H1 (cell line): ENCODE results near the gene CENPF. TPM values are rescaled to one million over a fixed set of nuclear protein-coding genes. Genes with fewer than 3 reads are reported as not detected.
"Not testable (repeated sequence)": the region's sequence is repeated elsewhere in the genome, so short reads cannot be mapped to it uniquely, and the experiment has no call there.

Experiments used
- CTCF ChIA-PET: fragments of 300-600 bp; sonication (Branson Sonifier 250); formaldehyde crosslinking; loops from one replicate; lab custom pipeline; 2021; ENCODE audit not compliant: partially characterized antibody; lab: Charles Lee
- POLR2A ChIA-PET: fragments of 300-600 bp; sonication (Branson Sonifier 250); formaldehyde crosslinking; loops from one replicate; lab custom pipeline; 2021; ENCODE audit warnings: inconsistent platforms; ENCODE audit not compliant: partially characterized antibody; lab: Charles Lee
- DNase-seq, 2 experiments: peaks; one replicate each; pipeline versions ENCODE4 v3.0.0 to v3.0.0-alpha.2; 2010 to 2022; ENCODE audit warnings: low spot score in 2 of 2, low read depth in 1 of 2, mixed read lengths in 1 of 2
- FAIRE-seq: peaks from 2 replicates; lab custom pipeline; 2011; peaks lifted over from hg19 to GRCh38; lab: Jason Lieb, UNC
- H2AFZ ChIP-seq: 2 replicates; pipeline ENCODE4 v1.8.1; 2012; ENCODE audit warnings: low read length, inconsistent platforms
- H2AK5ac ChIP-seq: 2 replicates; pipeline ENCODE4 v1.6.1; 2013; ENCODE audit warnings: low read depth, low read length
- H2BK120ac ChIP-seq: replicated peaks from 2 replicates; pipeline ENCODE3; 2013; ENCODE audit warnings: low read depth, low read length, inconsistent platforms
- H2BK12ac ChIP-seq: 2 replicates; pipeline ENCODE4 v1.6.1; 2013; ENCODE audit warnings: low read depth, low read length
- H2BK15ac ChIP-seq: 2 replicates; pipeline ENCODE4 v1.6.1; 2013; ENCODE audit warnings: low read length
- H2BK20ac ChIP-seq: 2 replicates; pipeline ENCODE4 v1.6.1; 2013; ENCODE audit warnings: low read length
- H2BK5ac ChIP-seq: 2 replicates; pipeline ENCODE4 v1.6.1; 2013; ENCODE audit warnings: low read depth, low read length
- H3K14ac ChIP-seq: 2 replicates; pipeline ENCODE4 v1.6.1; 2013; ENCODE audit warnings: inconsistent platforms; ENCODE audit not compliant: insufficient read length
- H3K18ac ChIP-seq: 2 replicates; pipeline ENCODE4 v1.6.1; 2013; ENCODE audit warnings: low read length; ENCODE audit errors: extremely low read depth
- H3K23ac ChIP-seq: 2 replicates; pipeline ENCODE4 v1.6.1; 2013; ENCODE audit warnings: inconsistent platforms; ENCODE audit not compliant: insufficient read length
- H3K23me2 ChIP-seq: 2 replicates; pipeline ENCODE4 v1.6.1; 2013; ENCODE audit warnings: low read depth, low read length
- H3K27ac ChIP-seq: 2 replicates; pipeline ENCODE4 v1.6.1; 2011; ENCODE audit warnings: low read depth, low read length, inconsistent platforms
- H3K27me3 ChIP-seq, 4 experiments: replicated peaks in 1 of 4; 1 replicate in 1 of 4; 2 replicates in 3 of 4; pipeline versions ENCODE4 v1.6.1 to v1.8.1; 2011 to 2013; ENCODE audit warnings: low read length in 3 of 4, mild to moderate bottlenecking in 3 of 4, inconsistent platforms in 2 of 4, mixed read lengths in 2 of 4, moderate library complexity in 1 of 4; ENCODE audit not compliant: control insufficient read depth in 3 of 4, insufficient read depth in 3 of 4; ENCODE audit errors: extremely low read depth in 1 of 4
- H3K36me3 ChIP-seq, 4 experiments: 2 replicates each; pipeline versions ENCODE4 v1.6.1 to v1.8.1; 2011 to 2013; ENCODE audit warnings: mild to moderate bottlenecking in 4 of 4, low read length in 3 of 4, moderate library complexity in 2 of 4, control low read depth in 1 of 4, inconsistent platforms in 1 of 4; ENCODE audit not compliant: insufficient read depth in 4 of 4, control insufficient read depth in 2 of 4
- H3K4ac ChIP-seq: replicated peaks from 2 replicates; pipeline ENCODE3; 2013; ENCODE audit warnings: low read length, low read depth, mixed read lengths, inconsistent platforms; ENCODE audit not compliant: insufficient read length
- H3K4me1 ChIP-seq, 4 experiments: replicated peaks in 1 of 4; 1 replicate in 1 of 4; 2 replicates in 3 of 4; pipeline versions ENCODE4 v1.6.1 to v1.8.1; 2011 to 2013; ENCODE audit warnings: low read length in 3 of 4, inconsistent platforms in 2 of 4, mixed read lengths in 1 of 4; ENCODE audit not compliant: insufficient read depth in 4 of 4, control insufficient read depth in 3 of 4
- H3K4me2 ChIP-seq, 2 experiments: 2 replicates each; pipeline versions ENCODE4 v1.6.1 to v1.8.1; 2011 to 2013; ENCODE audit warnings: low read depth in 2 of 2, low read length in 2 of 2, control low read depth in 1 of 2, inconsistent platforms in 1 of 2, mild to moderate bottlenecking in 1 of 2; ENCODE audit not compliant: insufficient read depth in 1 of 2
- H3K4me3 ChIP-seq, 4 experiments: fragments of 200-600, 300-600 bp in 1 of 4; sonication (generic), shearing (Covaris generic), sonication (Bioruptor Twin) in 1 of 4; 2 replicates each; pipeline versions ENCODE4 v1.5.1 to v1.8.1; 2011 to 2016; ENCODE audit warnings: low read length in 4 of 4, low read depth in 3 of 4, control low read depth in 2 of 4, inconsistent platforms in 2 of 4, mild to moderate bottlenecking in 2 of 4, mixed read lengths in 1 of 4, moderate library complexity in 1 of 4; ENCODE audit not compliant: insufficient read depth in 2 of 4; ENCODE audit errors: extremely low read depth in 1 of 4
- H3K56ac ChIP-seq: replicated peaks from 2 replicates; pipeline ENCODE3; 2013; ENCODE audit warnings: low read depth, mild to moderate bottlenecking, mixed read lengths, low read length, inconsistent platforms; ENCODE audit not compliant: insufficient read length
- H3K79me1 ChIP-seq: 2 replicates; pipeline ENCODE4 v1.6.1; 2013; ENCODE audit warnings: low read depth, low read length, control low read depth
- H3K79me2 ChIP-seq, 2 experiments: 2 replicates each; pipeline versions ENCODE4 v1.6.1 to v1.8.1; 2012 to 2013; ENCODE audit warnings: low read length in 2 of 2, mild to moderate bottlenecking in 2 of 2, inconsistent platforms in 1 of 2; ENCODE audit not compliant: insufficient read depth in 2 of 2, control insufficient read depth in 1 of 2
- H3K9ac ChIP-seq, 4 experiments: replicated peaks in 1 of 4; 1 replicate in 1 of 4; 2 replicates in 3 of 4; pipeline versions ENCODE4 v1.6.1 to v1.8.1; 2011 to 2013; ENCODE audit warnings: low read depth in 3 of 4, low read length in 3 of 4, control low read depth in 2 of 4, mild to moderate bottlenecking in 2 of 4, moderate library complexity in 2 of 4, inconsistent platforms in 1 of 4; ENCODE audit errors: extremely low read depth in 1 of 4
- H3K9me3 ChIP-seq, 2 experiments: 2 replicates each; pipeline versions ENCODE4 v1.6.1 to v1.8.1; 2012 to 2013; ENCODE audit warnings: mild to moderate bottlenecking in 2 of 2, moderate library complexity in 2 of 2, control low read depth in 1 of 2, inconsistent platforms in 1 of 2, low read depth in 1 of 2, low read length in 1 of 2, mixed read lengths in 1 of 2; ENCODE audit not compliant: insufficient read depth in 2 of 2
- H4K20me1 ChIP-seq, 2 experiments: replicated peaks in 1 of 2; 2 replicates each; pipeline versions ENCODE3 to v1.8.1; 2011 to 2013; ENCODE audit warnings: inconsistent platforms in 2 of 2, low read length in 2 of 2, mild to moderate bottlenecking in 1 of 2; ENCODE audit not compliant: insufficient read depth in 2 of 2, control insufficient read depth in 1 of 2
- H4K5ac ChIP-seq: 2 replicates; pipeline ENCODE4 v1.6.1; 2013; ENCODE audit warnings: low read length, low read depth, mixed read lengths, inconsistent platforms; ENCODE audit not compliant: insufficient read length
- H4K8ac ChIP-seq: 2 replicates; pipeline ENCODE4 v1.8.0; 2013; ENCODE audit warnings: mild to moderate bottlenecking, moderate library complexity, low read length, inconsistent platforms; ENCODE audit not compliant: insufficient read depth; ENCODE audit errors: extremely low read depth
- H4K91ac ChIP-seq: replicated peaks from 2 replicates; pipeline ENCODE3; 2013; ENCODE audit warnings: low read length, mixed read lengths, inconsistent platforms; ENCODE audit not compliant: insufficient read length
- polyA plus RNA-seq, 7 experiments: library from polyadenylated mRNA; depleted of rRNA in 3 of 7; stranded (reverse) in 5 of 7; unstranded in 2 of 7; fragments of >200 nt in 5 of 7; fragments of 200-250 nt in 2 of 7; gene quantifications; 1 replicate in 5 of 7; 2 replicates in 1 of 7; 4 replicates in 1 of 7; pipeline versions ENCODE4 v1.2.1 to v1.2.3, GENCODE V29; 2011 to 2013; ENCODE audit warnings: missing spikeins in 2 of 7, mixed read lengths in 2 of 7
- total RNA-seq: library from RNA; stranded (reverse); fragmentation: NEBNext Ultra II Directional; extraction: Animal tissue kit (Norgen Biotek cat#: 25700); gene quantifications from 2 replicates; pipeline ENCODE4 v1.2.1, GENCODE V29; 2021

Gene CENPF
- total and polyA plus RNA-seq, 2 of the 8 experiments (the other 6 are each of a cell fraction or from before 2014, with no cell fraction given) = 13.7 to 170 TPM

DNA sequence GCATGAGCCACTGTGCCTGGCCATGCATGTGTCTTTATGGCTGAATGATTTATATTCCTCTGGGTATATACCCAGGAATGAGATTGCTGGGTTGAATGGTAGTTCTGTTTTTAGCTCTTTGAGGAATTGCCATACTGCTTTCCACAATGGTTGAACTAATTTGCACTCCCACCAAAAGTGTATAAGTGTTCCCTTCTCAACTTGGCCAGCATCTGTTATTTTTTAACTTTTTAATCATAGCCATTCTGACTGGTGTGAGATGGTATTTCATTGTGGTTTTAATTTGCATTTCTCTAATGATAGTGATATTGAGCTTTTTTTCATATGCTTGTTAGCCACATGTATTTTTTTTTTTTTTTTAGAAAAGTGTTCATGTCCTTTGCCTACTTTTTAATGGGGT lies 7.1 kb downstream of the CENPF start:
- not testable (repeated sequence) for H3K27ac ChIP-seq

More for the DNA sequence above, 7.1 kb downstream of the CENPF start:
- H2AK5ac ChIP-seq, H3K56ac ChIP-seq, H3K9me3 ChIP-seq, POLR2A ChIA-PET, H4K5ac ChIP-seq, H4K20me1 ChIP-seq, H4K91ac ChIP-seq, H3K27me3 ChIP-seq, H4K8ac ChIP-seq, H2BK120ac ChIP-seq, H3K9ac ChIP-seq, H2BK15ac ChIP-seq, H3K4me2 ChIP-seq, H3K79me1 ChIP-seq, H2BK12ac ChIP-seq, H3K4me1 ChIP-seq, H2BK20ac ChIP-seq, H3K23ac ChIP-seq, H2AFZ ChIP-seq, DNase-seq, H3K4ac ChIP-seq, H3K18ac ChIP-seq, H3K4me3 ChIP-seq, H3K14ac ChIP-seq, H2BK5ac ChIP-seq, FAIRE-seq, H3K23me2 ChIP-seq: not testable (repeated sequence)
- CTCF ChIA-PET = interaction anchor here (0.6 to 3.9 kb wide), 4 partner anchors 28 to 277 kb away, joined by 3 to 24 read pairs (median 4); no protein-coding TSS in a partner anchor
- Histone ChIP-seq H3K36me3 (peaks cover 0 to 36% (median 13%) of the 10 kb centered on the region in 4 experiments; a peak in 7 of 8 replicates), H3K79me2 (peaks cover 25 to 89% of the 10 kb centered on the region in 2 experiments)
